A549 (cell line): Measurements from ENCODE around the gene EIF2B5. TPM values are rescaled to one million over a fixed set of nuclear protein-coding genes. Genes with fewer than 3 reads are reported as not detected.

Experiments
- ATAC-seq, 2 experiments: fragments of 200-7000 bp in 1 of 2; fragments of >200 bp in 1 of 2; cut with Nextera tagmentation in 1 of 2; cut with Tn5 transposase in 1 of 2; 3 replicates each; pipeline versions ENCODE4 v1.8.0 to v1.9.1; 2018 to 2020; ENCODE audit warnings: mild to moderate bottlenecking in 1 of 2, moderate library complexity in 1 of 2
- CTCF ChIA-PET: fragments of 300-600 bp; sonication (Branson Sonifier 250); formaldehyde crosslinking; extraction: SDS; loops from one replicate; lab custom pipeline; 2021; ENCODE audit warnings: antibody characterized with exemption, inconsistent platforms; lab: Yijun Ruan, JAX
- POLR2A ChIA-PET: fragments of 350-600 bp; formaldehyde crosslinking; extraction: SDS; loops from one replicate; lab custom pipeline; 2021; ENCODE audit warnings: antibody characterized with exemption, inconsistent platforms; lab: Yijun Ruan, JAX
- DNase-seq, 2 experiments: peaks; one replicate each; pipeline versions ENCODE4 v3.0.0 to v3.0.0-alpha.2; 2011 to 2016; ENCODE audit warnings: low read depth in 1 of 2, low spot score in 1 of 2
- FAIRE-seq: peaks from 2 replicates; lab custom pipeline; 2011; peaks lifted over from hg19 to GRCh38; lab: Jason Lieb, UNC
- H3K27ac ChIP-seq, 2 experiments: fragments of >200 bp; sonication (Bioruptor Twin); formaldehyde crosslinking; 3 replicates each; pipeline ENCODE4 v1.5.1; 2016 to 2017
- H3K4me1 ChIP-seq: fragments of >200 bp; sonication (Bioruptor Twin); formaldehyde crosslinking; 3 replicates; pipeline ENCODE4 v1.6.1; 2016
- H3K4me2 ChIP-seq: fragments of >200 bp; sonication (Bioruptor Twin); formaldehyde crosslinking; 3 replicates; pipeline ENCODE4 v1.6.1; 2016
- H3K4me3 ChIP-seq: fragments of >200 bp; sonication (Bioruptor Twin); formaldehyde crosslinking; 3 replicates; pipeline ENCODE4 v1.5.1; 2016
- H3K9me3 ChIP-seq: fragments of >200 bp; sonication (Bioruptor Twin); formaldehyde crosslinking; 3 replicates; pipeline ENCODE4 v1.6.1; 2016
- CBX8 ChIP-seq: fragments of 200-600 bp; sonication (generic); IDR thresholded peaks from 2 replicates; pipeline ENCODE4 v1.6.1; 2016
- CHD2 ChIP-seq: fragments of 150-350 bp; IDR thresholded peaks from 2 replicates; pipeline ENCODE4 v1.6.1; 2014; ENCODE audit warnings: low read length; ENCODE audit not compliant: partially characterized antibody
- EHF ChIP-seq: fragments of 250-450 bp; sonication (Bioruptor Pico); IDR thresholded peaks from 2 replicates; pipeline ENCODE4 v1.5.0; 2020; ENCODE audit warnings: mild to moderate bottlenecking
- FOSL2 ChIP-seq, 2 experiments: fragments of 450-650 bp in 1 of 2; fragments of >200 bp in 1 of 2; sonication (Bioruptor Twin) in 1 of 2; formaldehyde crosslinking; IDR thresholded peaks; 2 replicates each; pipeline versions ENCODE4 v1.5.0 to v1.6.1; 2016 to 2020; ENCODE audit warnings: mild to moderate bottlenecking in 1 of 2, moderate library complexity in 1 of 2
- FOXS1 ChIP-seq: fragments of 250-450 bp; sonication (Bioruptor Pico); IDR thresholded peaks from 2 replicates; pipeline ENCODE4 v1.5.0; 2020; ENCODE audit warnings: mild to moderate bottlenecking, moderate library complexity
- HDAC2 ChIP-seq: fragments of 200-600 bp; sonication (generic); IDR thresholded peaks from 2 replicates; pipeline ENCODE4 v1.6.1; 2016
- HEYL ChIP-seq: fragments of 250-450 bp; sonication (Bioruptor Pico); IDR thresholded peaks from 2 replicates; pipeline ENCODE4 v1.8.0; 2021; ENCODE audit warnings: mild to moderate bottlenecking, moderate library complexity
- JUN ChIP-seq, 2 experiments: fragments of >200 bp; sonication (Bioruptor Twin); formaldehyde crosslinking; IDR thresholded peaks; 2 replicates in 1 of 2; 3 replicates in 1 of 2; pipeline ENCODE4 v1.6.1; 2016 to 2017
- JUNB ChIP-seq: fragments of >200 bp; sonication (Bioruptor Twin); formaldehyde crosslinking; IDR thresholded peaks from 2 replicates; pipeline ENCODE4 v1.6.1; 2016
- MAFK ChIP-seq: fragments of 450-650 bp; IDR thresholded peaks from 2 replicates; pipeline ENCODE4 v1.6.1; 2014; ENCODE audit not compliant: partially characterized antibody
- NPAS2 ChIP-seq: fragments of 250-450 bp; sonication (Bioruptor Pico); IDR thresholded peaks from 2 replicates; pipeline ENCODE4 v1.8.0; 2022; ENCODE audit warnings: mild to moderate bottlenecking, moderate library complexity, borderline replicate concordance
- PHF8 ChIP-seq: fragments of 200-600 bp; sonication (generic); IDR thresholded peaks from 2 replicates; pipeline ENCODE4 v1.6.1; 2016; ENCODE audit warnings: low read depth, mild to moderate bottlenecking, antibody characterized with exemption, moderate library complexity, borderline replicate concordance
- POLR2A ChIP-seq: IDR thresholded peaks from 2 replicates; pipeline ENCODE4 v1.6.1; 2012; ENCODE audit warnings: mild to moderate bottlenecking, low read length
- RAD21 ChIP-seq, 2 experiments: fragments of >200 bp in 1 of 2; sonication (Bioruptor Twin) in 1 of 2; formaldehyde crosslinking in 1 of 2; IDR thresholded peaks in 1 of 2; conservative IDR thresholded peaks in 1 of 2; 2 replicates in 1 of 2; 3 replicates in 1 of 2; pipeline ENCODE4 v1.6.1; 2012 to 2018; ENCODE audit warnings: inconsistent platforms in 1 of 2
- RARB ChIP-seq: fragments of 250-450 bp; sonication (Bioruptor Pico); IDR thresholded peaks from 2 replicates; pipeline ENCODE4 v1.8.0; 2021; ENCODE audit warnings: mild to moderate bottlenecking, moderate library complexity
- RCOR1 ChIP-seq: fragments of 150-350 bp; IDR thresholded peaks from 2 replicates; pipeline ENCODE4 v1.6.1; 2014; ENCODE audit warnings: antibody characterized with exemption, low read length, low read depth
- RNF2 ChIP-seq: fragments of 200-600 bp; sonication (generic); IDR thresholded peaks from 2 replicates; pipeline ENCODE4 v1.6.1; 2016; ENCODE audit warnings: low read depth, mild to moderate bottlenecking, antibody characterized with exemption, moderate library complexity, borderline replicate concordance
- SMC3 ChIP-seq: fragments of >200 bp; sonication (Bioruptor Twin); formaldehyde crosslinking; IDR thresholded peaks from 3 replicates; pipeline ENCODE4 v1.6.1; 2018; ENCODE audit warnings: inconsistent platforms
- SREBF2 ChIP-seq: fragments of 450-650 bp; IDR thresholded peaks from 2 replicates; pipeline ENCODE4 v1.6.1; 2014; ENCODE audit warnings: mild to moderate bottlenecking, moderate library complexity
- TP53 ChIP-seq: fragments of 250-450 bp; sonication (Bioruptor Pico); IDR thresholded peaks from 2 replicates; pipeline ENCODE4 v1.5.0; 2021; ENCODE audit warnings: mild to moderate bottlenecking, moderate library complexity
- ZC3H11A ChIP-seq: fragments of 450-650 bp; IDR thresholded peaks from 2 replicates; pipeline ENCODE4 v1.6.1; 2014; ENCODE audit warnings: antibody characterized with exemption, mild to moderate bottlenecking
- ZFP36 ChIP-seq: fragments of 450-650 bp; IDR thresholded peaks from 2 replicates; pipeline ENCODE4 v1.6.1; 2014; ENCODE audit warnings: borderline replicate concordance; ENCODE audit not compliant: partially characterized antibody
- ZSCAN20 ChIP-seq: fragments of 250-450 bp; sonication (Bioruptor Pico); IDR thresholded peaks from 2 replicates; pipeline ENCODE4 v1.8.0; 2022; ENCODE audit warnings: mild to moderate bottlenecking, moderate library complexity
- WGBS: methylation state at CpG from one replicate; pipeline ENCODE4 v1.1.6; 2017; ENCODE audit errors: missing lambda C conversion rate; 5-methylcytosine and 5-hydroxymethylcytosine counted together
- polyA plus RNA-seq, 4 experiments: library from polyadenylated mRNA; depleted of rRNA in 3 of 4; stranded (reverse); fragments of >200 nt; fragmentation: RNase III in 1 of 4; extraction: RNeasy Plus Mini Kit Qiagen cat#74134 plus additional on column Dnase treatment in 1 of 4; gene quantifications; 2 replicates in 3 of 4; 3 replicates in 1 of 4; pipeline ENCODE4 v1.2.3, GENCODE V29; 2011 to 2017
- TF ChIP-seq, protein P1 (sequence below): fragments of 450-650 bp; IDR thresholded peaks from 2 replicates; pipeline ENCODE4 v1.6.1; 2014; ENCODE audit warnings: antibody characterized with exemption
- TF ChIP-seq, protein P2 (sequence below): fragments of >200 bp; sonication (Bioruptor Twin); formaldehyde crosslinking; IDR thresholded peaks from 2 replicates; pipeline ENCODE4 v1.6.1; 2016
- TF ChIP-seq, protein P3 (sequence below): fragments of >200 bp; sonication (Bioruptor Twin); formaldehyde crosslinking; IDR thresholded peaks from 3 replicates; pipeline ENCODE4 v1.6.1; 2016
- TF ChIP-seq, protein P4 (sequence below): fragments of 150-350 bp; IDR thresholded peaks from 2 replicates; pipeline ENCODE4 v1.6.1; 2014; ENCODE audit warnings: low read depth, mild to moderate bottlenecking, low read length

Gene EIF2B5
- polyA plus RNA-seq, 2 of the 4 experiments (the other 2 are of a cell fraction), result 32.1 to 32.7 TPM

DNA sequence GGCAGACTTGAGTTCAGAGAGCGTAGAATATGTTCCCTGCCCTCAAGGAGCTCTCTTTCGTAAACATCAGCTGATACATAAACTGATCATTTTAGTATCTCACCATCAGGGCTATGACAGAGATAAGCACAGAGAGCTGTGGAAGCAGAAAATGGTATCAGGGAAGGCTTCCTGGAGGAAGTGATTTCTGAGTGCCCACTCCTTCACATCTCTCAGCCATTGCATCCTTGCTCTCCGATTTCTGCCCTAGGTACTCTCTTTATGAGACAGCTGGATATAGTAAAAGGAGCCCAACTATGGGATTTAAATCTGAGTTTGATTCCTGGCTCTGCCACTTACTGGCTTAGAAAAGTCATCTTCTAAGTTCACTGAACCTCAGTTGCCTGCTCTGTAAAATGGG is 30.4 kb downstream of the EIF2B5 start:
- TF ChIP-seq ZFP36 (peak; percentile 53), HEYL (CRISPR knock-in tag) (no peak)
- no peaks in the 10 kb centered on the region for H3K4me1 ChIP-seq
- no peak for ATAC-seq
- H3K4me3 ChIP-seq, result no peak overlapping the region
- CTCF ChIA-PET, result no interaction called here
- H3K27ac ChIP-seq, result no peak overlapping the region
- WGBS, result 91% methylated on average over 3 of the region's 3 CpGs
- FAIRE-seq, result no peak
- H3K4me2 ChIP-seq, result no peak overlapping the region
- DNase-seq, result no peak
- H3K9me3 ChIP-seq, result no peaks in the 10 kb centered on the region
- POLR2A ChIA-PET, result no interaction called here

DNA sequence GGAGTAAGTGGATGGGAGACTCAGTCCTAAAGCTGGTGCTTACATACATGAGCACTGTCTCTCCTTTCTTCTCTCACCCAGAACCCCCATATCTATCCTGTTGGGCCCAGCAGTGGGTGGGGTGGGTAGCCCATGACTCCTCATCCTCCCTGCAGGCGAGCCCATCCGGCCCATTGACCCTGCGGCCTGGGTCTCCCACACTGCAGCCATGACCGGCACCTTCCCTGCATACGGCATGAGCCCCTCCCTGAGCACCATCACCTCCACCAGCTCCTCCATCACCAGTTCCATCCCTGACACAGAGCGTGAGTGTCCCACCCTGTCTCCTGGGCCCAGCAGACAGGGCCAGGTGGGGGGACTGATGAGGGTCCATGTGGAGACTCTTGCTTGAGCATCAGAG is 31.5 kb downstream of the EIF2B5 start:
- Histone ChIP-seq H3K9me3 (no peaks in the 10 kb centered on the region), H3K4me3 (no peak overlapping the region), H3K4me1 (no peaks in the 10 kb centered on the region), H3K27ac (no peak overlapping the region), H3K4me2 (no peak overlapping the region)
- 97% methylated on average over 6 of the region's 6 CpGs for WGBS
- FAIRE-seq, result no peak
- TF ChIP-seq FOSL2 (IDR thresholded peaks at IDR 0.05) (no peak), FOSL2 (CRISPR knock-in tag; IDR thresholded peaks at IDR 0.05) (no peak), MAFK (no peak), EHF (CRISPR knock-in tag) (no peak), RARB (CRISPR knock-in tag) (no peak), POLR2A (no peak), TP53 (CRISPR knock-in tag) (no peak), ZC3H11A (no peak), JUNB (no peak), RNF2 (no peak), HDAC2 (no peak)
- TF ChIP-seq, protein P1, sequence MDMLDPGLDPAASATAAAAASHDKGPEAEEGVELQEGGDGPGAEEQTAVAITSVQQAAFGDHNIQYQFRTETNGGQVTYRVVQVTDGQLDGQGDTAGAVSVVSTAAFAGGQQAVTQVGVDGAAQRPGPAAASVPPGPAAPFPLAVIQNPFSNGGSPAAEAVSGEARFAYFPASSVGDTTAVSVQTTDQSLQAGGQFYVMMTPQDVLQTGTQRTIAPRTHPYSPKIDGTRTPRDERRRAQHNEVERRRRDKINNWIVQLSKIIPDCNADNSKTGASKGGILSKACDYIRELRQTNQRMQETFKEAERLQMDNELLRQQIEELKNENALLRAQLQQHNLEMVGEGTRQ, result no peak
- DNase-seq, result no peak
- no peak for ATAC-seq
- ChIA-PET POLR2A (no interaction called here), CTCF (no interaction called here)

DNA sequence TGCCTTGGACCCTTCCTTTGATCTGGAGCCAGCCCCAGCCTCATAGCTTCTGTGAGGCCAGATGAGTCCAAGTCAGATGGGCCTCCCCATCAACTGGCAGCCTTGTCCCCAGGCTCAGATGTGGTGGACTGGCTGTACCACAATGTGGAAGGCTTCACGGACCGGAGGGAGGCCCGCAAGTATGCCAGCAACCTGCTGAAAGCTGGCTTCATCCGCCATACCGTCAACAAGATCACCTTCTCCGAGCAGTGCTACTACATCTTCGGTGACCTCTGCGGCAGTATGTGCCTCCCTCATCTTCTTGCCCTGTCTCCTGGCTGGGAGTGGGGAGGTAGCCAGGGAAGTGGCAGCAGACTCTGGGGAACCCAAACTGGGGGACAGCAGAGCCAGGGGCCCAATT is 32.6 kb downstream of the EIF2B5 start:
- Histone ChIP-seq H3K27ac (no peak overlapping the region), H3K4me3 (no peak overlapping the region), H3K4me2 (no peak overlapping the region), H3K4me1 (no peaks in the 10 kb centered on the region), H3K9me3 (no peaks in the 10 kb centered on the region)
- ChIA-PET POLR2A (no interaction called here), CTCF (interaction anchor here (1.3 kb wide), 1 partner anchor 23 kb away, joined by 3 read pairs; no protein-coding TSS in a partner anchor)
- ATAC-seq (no peak), DNase-seq (no peak), FAIRE-seq (no peak)
- WGBS, result 97% methylated on average over 8 of the region's 8 CpGs
- TF ChIP-seq CBX8 (no peak), FOSL2 (IDR thresholded peaks at IDR 0.05) (no peak), FOSL2 (CRISPR knock-in tag; IDR thresholded peaks at IDR 0.05) (no peak)

DNA sequence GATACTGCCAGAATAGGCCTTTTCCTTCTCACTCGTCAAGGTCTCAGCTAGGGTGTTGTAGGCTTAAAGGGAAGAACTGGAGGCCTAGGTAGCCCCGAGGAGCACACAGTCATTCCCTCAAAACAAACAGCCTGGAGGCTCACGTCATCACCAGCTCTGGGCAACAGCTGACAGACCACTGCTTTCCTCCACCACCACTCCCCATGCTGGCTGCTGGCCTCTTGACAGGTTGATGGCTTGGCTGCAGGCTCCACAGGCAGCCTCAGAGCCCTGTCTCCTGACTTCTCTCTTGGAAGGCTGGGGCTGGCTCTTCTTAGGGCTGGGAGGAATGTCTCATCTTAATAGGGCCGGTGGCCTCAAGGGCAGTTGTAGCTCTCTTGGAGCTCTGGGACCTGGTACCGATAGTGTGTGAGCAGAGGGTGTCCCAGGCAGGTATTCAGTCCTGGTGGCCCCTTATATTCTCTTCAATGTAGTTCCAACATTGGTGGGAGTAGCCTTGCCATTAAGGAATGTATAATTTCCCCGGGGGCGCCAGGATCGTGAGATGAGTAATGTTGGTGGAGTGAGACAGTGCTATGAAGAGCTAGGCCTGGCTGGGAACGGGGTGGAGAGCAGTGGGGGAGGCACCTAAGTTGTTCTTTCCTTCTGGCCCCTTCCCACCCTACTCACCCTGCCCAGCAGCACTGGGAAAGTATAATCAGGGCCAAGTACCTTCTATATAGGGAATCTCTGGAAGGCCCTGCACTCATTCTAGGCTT is 33.4 kb downstream of the EIF2B5 start:
- CTCF ChIA-PET, result interaction anchor here (0.6 to 1.3 kb wide), 3 partner anchors 19 to 1133 kb away, joined by 3 to 4 read pairs (median 3); no protein-coding TSS in a partner anchor
- POLR2A ChIA-PET, result no interaction called here
- peak; percentile 26 to 35; a peak in 4 of 6 replicates for ATAC-seq
- H3K4me3 ChIP-seq, result no peak overlapping the region
- TF ChIP-seq FOXS1 (CRISPR knock-in tag), result no peak
- TF ChIP-seq PHF8, result no peak
- TF ChIP-seq RCOR1, result no peak
- TF ChIP-seq, protein P2, sequence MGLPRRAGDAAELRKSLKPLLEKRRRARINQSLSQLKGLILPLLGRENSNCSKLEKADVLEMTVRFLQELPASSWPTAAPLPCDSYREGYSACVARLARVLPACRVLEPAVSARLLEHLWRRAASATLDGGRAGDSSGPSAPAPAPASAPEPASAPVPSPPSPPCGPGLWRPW, result no peak
- TF ChIP-seq, protein P3, sequence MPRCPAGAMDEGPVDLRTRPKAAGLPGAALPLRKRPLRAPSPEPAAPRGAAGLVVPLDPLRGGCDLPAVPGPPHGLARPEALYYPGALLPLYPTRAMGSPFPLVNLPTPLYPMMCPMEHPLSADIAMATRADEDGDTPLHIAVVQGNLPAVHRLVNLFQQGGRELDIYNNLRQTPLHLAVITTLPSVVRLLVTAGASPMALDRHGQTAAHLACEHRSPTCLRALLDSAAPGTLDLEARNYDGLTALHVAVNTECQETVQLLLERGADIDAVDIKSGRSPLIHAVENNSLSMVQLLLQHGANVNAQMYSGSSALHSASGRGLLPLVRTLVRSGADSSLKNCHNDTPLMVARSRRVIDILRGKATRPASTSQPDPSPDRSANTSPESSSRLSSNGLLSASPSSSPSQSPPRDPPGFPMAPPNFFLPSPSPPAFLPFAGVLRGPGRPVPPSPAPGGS, result no peak
- no peak for TF ChIP-seq HDAC2
- no peak for TF ChIP-seq RAD21 (conservative IDR thresholded peaks at IDR 0.05 in 1 of 2, IDR thresholded peaks at IDR 0.05 in 1 of 2)
- TF ChIP-seq CHD2, result no peak
- TF ChIP-seq, protein P4, sequence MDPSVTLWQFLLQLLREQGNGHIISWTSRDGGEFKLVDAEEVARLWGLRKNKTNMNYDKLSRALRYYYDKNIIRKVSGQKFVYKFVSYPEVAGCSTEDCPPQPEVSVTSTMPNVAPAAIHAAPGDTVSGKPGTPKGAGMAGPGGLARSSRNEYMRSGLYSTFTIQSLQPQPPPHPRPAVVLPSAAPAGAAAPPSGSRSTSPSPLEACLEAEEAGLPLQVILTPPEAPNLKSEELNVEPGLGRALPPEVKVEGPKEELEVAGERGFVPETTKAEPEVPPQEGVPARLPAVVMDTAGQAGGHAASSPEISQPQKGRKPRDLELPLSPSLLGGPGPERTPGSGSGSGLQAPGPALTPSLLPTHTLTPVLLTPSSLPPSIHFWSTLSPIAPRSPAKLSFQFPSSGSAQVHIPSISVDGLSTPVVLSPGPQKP, result no peak
- no peak for TF ChIP-seq MAFK
- TF ChIP-seq JUN (IDR thresholded peaks at IDR 0.05), result no peak
- no peak for TF ChIP-seq SREBF2
- TF ChIP-seq ZSCAN20 (CRISPR knock-in tag), result no peak
- TF ChIP-seq, protein P1, result no peak
- no peak for TF ChIP-seq JUNB
- no peak for TF ChIP-seq SMC3
- no peak for TF ChIP-seq NPAS2 (CRISPR knock-in tag)
- 58% methylated on average over 7 of the region's 9 CpGs for WGBS
- H3K27ac ChIP-seq, result no peak overlapping the region
- no peak for FAIRE-seq
- no peaks in the 10 kb centered on the region for H3K9me3 ChIP-seq
- H3K4me2 ChIP-seq, result no peak overlapping the region
- no peaks in the 10 kb centered on the region for H3K4me1 ChIP-seq
- no peak for DNase-seq
